ENCODE data around the gene IVNS1ABP.
"Not testable (repeated sequence)": the region's sequence is repeated elsewhere in the genome, so short reads cannot be mapped to it uniquely, and the experiment has no call there.

IVNS1ABP gene

GRCh38 chr1:185328255-185328654 is 11.2 kb upstream of the IVNS1ABP start:
- no peak for DNase-seq (ENCODE audit: low read depth in 2 of 2)

- DNase-seq (ENCODE audit: low read depth in 2 of 2) = no peak
Observed at GRCh38 chr1:185325413-185325812, 8.4 kb upstream of the IVNS1ABP start.

GRCh38 chr1:185324118-185324517 is 7.1 kb upstream of the IVNS1ABP start:
- no peak for DNase-seq (ENCODE audit: low read depth in 2 of 2)

DNA sequence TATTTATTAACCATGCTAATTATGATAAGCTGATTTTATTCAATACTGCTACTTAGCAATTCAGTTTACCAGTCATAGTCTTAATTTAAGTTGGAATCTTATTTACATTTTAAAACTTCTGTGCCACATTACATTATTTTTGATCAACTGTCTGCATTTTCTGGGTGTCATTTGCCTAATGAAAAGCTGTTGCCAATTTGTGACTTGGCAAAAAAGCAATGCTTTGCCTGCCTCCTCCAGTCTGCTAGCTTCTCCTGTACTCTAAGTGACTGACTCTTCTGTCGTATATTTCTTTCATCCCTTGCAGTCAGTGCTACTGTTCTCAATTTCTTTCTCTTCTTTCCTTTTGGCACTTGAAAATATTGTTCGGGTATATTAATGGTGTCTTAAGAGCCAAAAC is 5.6 kb upstream of the IVNS1ABP start:
- DNase-seq (ENCODE audit: low read depth in 2 of 2) = no peak

DNA sequence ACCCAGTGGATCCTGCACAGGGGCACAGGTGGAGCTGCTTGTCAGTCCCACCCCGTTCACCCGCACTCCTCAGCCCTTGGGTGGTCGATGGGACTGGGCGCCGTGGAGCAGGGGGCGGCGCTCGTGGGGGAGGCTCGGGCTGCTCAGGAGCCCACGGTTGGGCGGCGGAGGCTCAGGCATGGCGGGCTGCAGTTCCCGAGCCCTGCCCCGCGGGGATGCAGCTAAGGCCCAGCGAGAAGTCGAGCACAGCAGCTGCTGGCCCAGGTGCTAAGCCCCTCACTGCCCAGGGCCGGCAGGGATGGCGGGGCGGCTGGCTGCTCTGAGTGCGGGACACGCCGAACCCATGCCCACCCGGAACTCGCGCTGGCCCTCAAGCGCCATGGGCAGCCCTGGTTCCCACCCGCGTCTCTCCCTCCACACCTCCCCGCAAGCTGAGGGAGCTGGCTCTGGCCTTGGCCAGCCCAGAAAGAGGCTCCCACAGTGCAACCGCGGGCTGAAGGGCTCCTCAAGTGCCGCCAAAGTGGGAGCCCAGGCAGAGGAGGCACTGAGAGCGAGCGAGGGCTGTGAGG is 4.7 kb upstream of the IVNS1ABP start:
- not testable (repeated sequence) for DNase-seq (ENCODE audit: low read depth in 2 of 2)

- DNase-seq (ENCODE audit: low read depth in 2 of 2) = not testable (repeated sequence)
Observed at GRCh38 chr1:185321104-185321503, 4.1 kb upstream of the IVNS1ABP start.

GRCh38 chr1:185319139-185319475 is 2.1 kb upstream of the IVNS1ABP start:
- no peak for DNase-seq (ENCODE audit: low read depth in 2 of 2)

- no peak for DNase-seq (ENCODE audit: low read depth in 2 of 2)
Observed at GRCh38 chr1:185318431-185319138, 1.5 kb upstream of the IVNS1ABP start.

- peak; percentile 72 to 78 for DNase-seq (ENCODE audit: low read depth in 2 of 2)
Observed at GRCh38 chr1:185317886-185318310, 855 bp upstream of the IVNS1ABP start.

DNA sequence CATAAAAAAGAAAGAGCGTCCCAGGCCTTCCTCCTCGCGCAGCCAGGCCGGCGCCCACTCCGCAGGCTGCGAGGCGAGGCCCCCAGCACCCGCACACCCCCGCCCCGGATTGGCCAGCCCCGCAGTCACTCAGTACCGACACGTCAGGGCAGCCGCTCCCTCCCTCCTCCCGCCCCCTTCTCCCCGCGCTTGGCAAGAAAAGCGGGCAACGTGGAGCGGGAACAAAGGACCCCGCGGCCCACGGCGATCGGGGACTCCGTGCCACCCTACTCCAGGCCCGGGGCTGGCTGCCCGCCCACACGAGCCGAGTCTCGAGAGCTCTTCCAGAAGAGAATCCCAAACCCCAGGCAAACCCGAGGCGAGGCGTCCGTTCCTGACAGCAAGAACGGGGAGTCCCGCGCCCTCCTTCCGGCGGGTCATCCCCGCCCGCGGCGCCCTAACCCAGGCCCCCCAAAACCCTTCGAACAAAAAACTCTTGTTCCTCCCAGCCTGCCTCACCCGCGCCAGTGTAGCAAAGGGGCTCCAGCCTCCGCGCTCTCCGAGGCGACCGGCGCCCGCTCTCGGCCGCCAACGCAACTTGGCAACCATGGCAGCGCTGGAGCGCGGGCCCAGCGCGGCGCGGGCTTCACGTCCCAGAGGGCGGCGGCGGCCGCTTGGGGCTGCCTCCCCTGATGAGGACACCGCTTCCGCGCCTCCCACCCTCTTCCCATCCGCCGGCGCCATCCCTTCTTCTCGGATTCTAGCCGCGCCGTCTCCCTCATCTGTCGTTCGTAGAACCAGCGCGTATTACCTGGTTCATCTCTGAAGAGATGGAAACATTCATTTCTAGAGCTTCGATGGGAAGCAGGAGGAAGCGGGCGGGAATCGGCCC is 645 bp downstream of the IVNS1ABP start:
- DNase-seq (ENCODE audit: low read depth in 2 of 2) = peak; percentile 85 to 91

DNA sequence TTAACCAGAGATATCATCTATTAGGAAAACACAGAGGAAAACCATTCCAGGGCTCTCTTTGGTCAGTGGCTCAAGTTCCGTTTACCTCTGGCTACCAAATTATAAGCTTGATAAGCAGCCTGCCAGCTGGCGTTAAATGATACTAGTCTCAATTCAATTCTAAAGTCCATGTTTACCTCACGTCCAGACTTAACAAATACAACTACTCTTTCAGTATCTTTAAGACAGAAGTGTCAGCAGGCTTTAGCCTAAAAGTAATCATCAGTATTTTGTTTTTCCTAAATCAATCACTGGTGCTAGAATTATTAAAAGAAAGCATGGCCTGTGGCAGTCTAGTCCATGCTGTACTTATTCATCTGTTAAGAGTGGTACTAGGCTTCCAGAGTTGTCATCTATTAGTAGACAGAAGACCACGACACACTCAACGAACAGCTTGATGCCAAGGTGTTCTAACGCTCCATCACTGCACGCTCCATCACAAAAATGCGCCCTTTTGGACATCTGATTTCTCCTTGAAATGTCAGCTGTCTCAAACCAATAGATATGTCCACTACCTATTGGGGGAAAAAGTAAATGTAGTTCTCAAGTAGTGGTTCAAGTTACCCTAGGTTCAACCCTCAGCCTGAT is 1.5 kb downstream of the IVNS1ABP start:
- DNase-seq (ENCODE audit: low read depth in 2 of 2) = no peak

DNA sequence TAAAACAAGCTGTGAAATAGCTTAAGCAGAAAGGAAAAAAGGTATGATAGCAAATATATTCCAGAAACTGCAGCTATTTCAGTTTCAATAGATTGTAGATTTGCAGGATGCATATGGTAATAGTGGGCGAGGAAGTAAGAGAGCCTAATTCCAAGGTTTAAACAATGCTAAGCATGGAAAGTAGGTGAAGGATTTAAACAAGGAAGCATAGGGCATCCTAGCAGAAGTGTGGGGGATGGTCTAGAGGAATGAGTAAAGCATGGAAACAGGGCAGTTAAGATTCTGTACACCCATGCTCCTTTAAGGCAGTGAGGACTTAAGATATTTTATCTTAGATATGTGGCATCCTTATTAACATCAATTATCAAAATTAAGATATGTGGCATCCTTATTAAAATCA is 2.6 kb downstream of the IVNS1ABP start:
- no peak for DNase-seq (ENCODE audit: low read depth in 2 of 2)

DNA sequence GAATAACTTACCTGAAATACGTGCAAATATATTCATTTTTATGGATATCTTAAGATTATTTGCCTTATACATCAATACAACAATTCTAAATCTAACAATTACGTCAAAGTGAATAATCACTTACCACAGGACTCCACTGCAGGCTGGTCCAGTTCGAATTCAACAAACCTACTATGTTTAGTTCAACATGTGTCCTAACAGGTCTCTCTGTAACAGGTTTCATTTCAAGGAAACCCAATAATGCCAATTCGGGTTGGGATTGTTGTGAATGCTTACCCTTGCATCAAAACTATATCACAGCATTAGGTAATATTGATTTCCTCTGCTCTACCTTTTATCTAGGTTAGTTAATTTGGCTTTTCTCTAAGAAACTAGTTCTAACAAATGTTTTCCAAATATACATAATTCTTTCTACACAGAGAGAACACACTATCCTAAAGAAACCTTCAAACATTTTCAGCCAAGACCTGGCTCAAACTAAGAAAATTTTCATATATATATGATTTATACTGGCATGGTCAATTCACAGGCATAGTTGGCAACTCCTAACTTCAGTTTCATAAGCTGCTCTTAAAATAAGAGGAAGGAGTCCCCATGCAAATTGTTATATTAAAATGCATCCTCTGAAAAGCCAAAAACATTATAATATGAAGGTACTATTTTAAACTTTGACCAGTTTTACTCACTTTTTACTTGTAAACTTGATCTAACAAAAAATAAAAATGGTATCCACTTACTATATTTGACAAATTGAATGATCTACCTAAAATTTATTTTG is 4.5 kb downstream of the IVNS1ABP start:
- DNase-seq (ENCODE audit: low read depth in 2 of 2) = no peak

DNA sequence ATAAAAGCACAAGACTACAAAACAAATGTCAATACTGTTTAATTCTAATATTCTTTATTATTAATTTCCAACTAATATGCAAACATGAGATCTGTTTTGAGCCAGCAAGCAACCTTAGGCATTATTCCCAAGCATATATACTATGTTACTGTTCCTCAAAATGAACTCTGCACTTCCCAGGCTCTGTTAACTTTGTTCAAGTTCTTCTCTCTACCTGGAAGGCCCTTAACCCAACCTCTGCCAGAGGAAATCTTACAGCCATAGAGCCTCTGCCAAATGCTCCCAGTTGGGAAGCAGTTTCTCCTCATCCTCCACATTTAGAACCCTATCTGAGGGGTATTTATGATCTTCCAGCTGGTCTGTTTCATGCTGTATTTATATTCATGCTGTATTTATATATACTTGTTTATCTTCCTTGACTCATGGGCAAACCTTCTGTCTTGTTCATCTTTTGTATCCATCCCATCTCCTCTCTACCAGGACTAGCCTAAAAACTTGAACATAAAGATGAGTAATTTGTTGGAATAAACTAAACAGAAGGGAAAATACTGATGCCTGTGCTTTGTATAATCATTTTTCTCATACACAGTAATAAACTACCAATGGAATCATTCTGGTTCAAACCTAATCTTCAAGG is 5.3 kb downstream of the IVNS1ABP start:
- no peak for DNase-seq (ENCODE audit: low read depth in 2 of 2)

GRCh38 chr1:185309566-185309965 is 7.5 kb downstream of the IVNS1ABP start:
- DNase-seq (ENCODE audit: low read depth in 2 of 2) = no peak

DNA sequence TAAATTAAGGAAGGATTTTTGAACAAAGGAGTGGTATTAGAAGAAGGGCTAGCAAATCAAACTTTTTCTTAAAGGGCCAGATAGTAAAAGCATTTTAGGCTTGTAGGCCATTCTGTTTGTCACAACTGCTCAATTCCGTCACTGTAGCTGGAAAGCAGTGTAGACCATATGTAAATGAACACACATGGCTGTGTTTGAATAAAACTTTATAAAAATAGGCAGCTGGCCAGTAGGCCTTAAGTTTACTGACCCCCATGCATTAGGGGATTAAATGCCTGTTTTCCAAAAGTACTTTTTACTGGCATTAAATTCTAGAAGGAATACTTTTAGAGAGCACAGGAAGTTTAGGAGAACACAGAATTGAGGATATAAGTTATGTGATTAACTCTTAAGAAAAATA is 8.9 kb downstream of the IVNS1ABP start:
- no peak for DNase-seq (ENCODE audit: low read depth in 2 of 2)

- DNase-seq (ENCODE audit: low read depth in 2 of 2) = no peak
Observed at GRCh38 chr1:185305419-185305818, 11.6 kb downstream of the IVNS1ABP start.

DNA sequence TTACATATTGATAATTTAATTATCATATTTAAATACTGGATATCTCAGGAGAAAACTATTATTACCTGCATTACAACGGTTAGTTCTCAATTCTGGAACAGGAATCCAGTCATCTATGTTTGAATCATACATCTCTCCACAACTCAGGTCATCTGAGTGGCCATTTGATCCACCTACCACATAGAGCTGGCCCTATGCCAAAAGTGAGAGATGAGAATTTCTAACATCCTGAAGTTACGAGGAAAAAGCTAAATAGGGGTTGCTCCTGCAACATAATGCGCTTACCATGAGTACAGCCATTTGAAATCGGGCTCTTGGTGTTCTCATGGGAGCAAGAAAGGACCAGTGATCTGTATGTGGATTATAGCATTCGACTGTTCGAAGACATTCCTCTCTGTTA is 16.9 kb downstream of the IVNS1ABP start:
- DNase-seq (ENCODE audit: low read depth in 2 of 2) = no peak

GRCh38 chr1:185297982-185298381 is 19.1 kb downstream of the IVNS1ABP start:
- DNase-seq (ENCODE audit: low read depth in 2 of 2) = no peak

- DNase-seq (ENCODE audit: low read depth in 2 of 2) = no peak
Observed at GRCh38 chr1:185295091-185295490, 22.0 kb downstream of the IVNS1ABP start.

DNA sequence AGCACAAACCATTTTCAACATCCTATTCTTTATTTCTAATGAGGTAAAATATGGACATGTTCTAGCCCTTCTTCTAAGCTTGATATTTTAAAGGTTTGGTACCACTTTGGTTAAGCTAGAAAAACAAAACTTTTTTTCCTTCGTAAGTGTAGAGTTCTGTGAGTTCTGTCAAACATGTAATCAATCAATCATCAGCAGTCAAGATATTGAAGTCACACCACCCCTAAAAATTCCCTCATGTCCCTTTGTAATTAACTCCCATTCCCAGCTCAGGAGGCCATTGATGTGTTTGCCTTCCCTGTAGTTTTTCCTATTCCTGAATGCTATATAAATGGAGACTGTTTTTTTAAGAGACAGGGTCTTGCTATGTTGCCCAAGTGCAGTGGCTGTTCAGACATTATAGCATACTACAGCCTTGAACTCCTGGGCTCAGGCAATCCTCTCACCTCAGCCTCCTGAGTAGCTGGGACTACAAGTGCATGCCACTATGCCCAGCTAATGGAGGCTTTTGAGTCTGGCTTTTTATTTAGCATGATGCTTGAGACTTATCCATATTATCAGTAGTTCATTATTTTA is 23.0 kb downstream of the IVNS1ABP start:
- no peak for DNase-seq (ENCODE audit: low read depth in 2 of 2)

Data from stimulated activated CD8-positive, alpha-beta memory T cell treated with anti-CD3 and anti-CD28 coated beads, Interleukin-7, amount 100 ng/mL, for 4 hours (primary cell).